SU-DHL-6 (cell line): Measurements from ENCODE around the gene ASB3.

Source experiments
- EZH2phosphoT487 ChIP-seq: fragments of 200-600 bp; sonication (generic), shearing (Covaris generic); conservative IDR thresholded peaks from 2 replicates; pipeline ENCODE4 v1.6.1; 2018; ENCODE audit warnings: mild to moderate bottlenecking, antibody characterized with exemption, low read length, moderate library complexity, mixed read lengths
- TF ChIP-seq, protein P1 (sequence below): fragments of 200-600 bp; sonication (generic); IDR thresholded peaks from one replicate; pipeline ENCODE4 v1.5.1; 2017; ENCODE audit warnings: antibody characterized with exemption, mild to moderate bottlenecking, low read length, moderate library complexity; ENCODE audit not compliant: insufficient read depth, poor library complexity, severe bottlenecking

- TF ChIP-seq, protein P1, sequence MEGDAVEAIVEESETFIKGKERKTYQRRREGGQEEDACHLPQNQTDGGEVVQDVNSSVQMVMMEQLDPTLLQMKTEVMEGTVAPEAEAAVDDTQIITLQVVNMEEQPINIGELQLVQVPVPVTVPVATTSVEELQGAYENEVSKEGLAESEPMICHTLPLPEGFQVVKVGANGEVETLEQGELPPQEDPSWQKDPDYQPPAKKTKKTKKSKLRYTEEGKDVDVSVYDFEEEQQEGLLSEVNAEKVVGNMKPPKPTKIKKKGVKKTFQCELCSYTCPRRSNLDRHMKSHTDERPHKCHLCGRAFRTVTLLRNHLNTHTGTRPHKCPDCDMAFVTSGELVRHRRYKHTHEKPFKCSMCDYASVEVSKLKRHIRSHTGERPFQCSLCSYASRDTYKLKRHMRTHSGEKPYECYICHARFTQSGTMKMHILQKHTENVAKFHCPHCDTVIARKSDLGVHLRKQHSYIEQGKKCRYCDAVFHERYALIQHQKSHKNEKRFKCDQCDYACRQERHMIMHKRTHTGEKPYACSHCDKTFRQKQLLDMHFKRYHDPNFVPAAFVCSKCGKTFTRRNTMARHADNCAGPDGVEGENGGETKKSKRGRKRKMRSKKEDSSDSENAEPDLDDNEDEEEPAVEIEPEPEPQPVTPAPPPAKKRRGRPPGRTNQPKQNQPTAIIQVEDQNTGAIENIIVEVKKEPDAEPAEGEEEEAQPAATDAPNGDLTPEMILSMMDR, result no peak
- no peak for TF ChIP-seq EZH2phosphoT487
Observed at GRCh38 chr2:53652131-53652530, 134.6 kb downstream of the ASB3 start.
